CD14-positive monocyte (primary cell): ENCODE measurements around the gene SP6. TPM values are rescaled to one million over a fixed set of nuclear protein-coding genes. Genes with fewer than 3 reads are reported as not detected.

ENCODE experiments used
- DNase-seq, 3 donors: peaks; one replicate each; pipeline ENCODE4 v3.0.0-alpha.2; 2011 to 2022
- H2AFZ ChIP-seq: 2 replicates; pipeline ENCODE4 v1.6.0; 2012; ENCODE audit warnings: mild to moderate bottlenecking, low read depth, low read length, inconsistent platforms; ENCODE audit not compliant: insufficient read depth, poor library complexity, severe bottlenecking
- H3K27ac ChIP-seq, 2 donors: 1 replicate in 1 of 2; 2 replicates in 1 of 2; pipeline ENCODE4 v1.5.1; 2012 to 2013; ENCODE audit warnings: low read length in 2 of 2, control low read depth in 1 of 2, inconsistent platforms in 1 of 2, low read depth in 1 of 2, mild to moderate bottlenecking in 1 of 2
- H3K27me3 ChIP-seq, 2 donors: one replicate each; pipeline versions ENCODE4 v1.6.0 to v1.6.1; 2011 to 2013; ENCODE audit warnings: low read length in 2 of 2; ENCODE audit not compliant: control insufficient read depth in 2 of 2, insufficient read depth in 2 of 2
- H3K36me3 ChIP-seq, 2 donors: replicated peaks in 1 of 2; 1 replicate in 1 of 2; 2 replicates in 1 of 2; pipeline versions ENCODE4 v1.5.1 to v1.6.1; 2012 to 2013; ENCODE audit warnings: low read length in 2 of 2, control low read depth in 1 of 2, inconsistent platforms in 1 of 2, mild to moderate bottlenecking in 1 of 2; ENCODE audit not compliant: insufficient read depth in 2 of 2, control insufficient read depth in 1 of 2
- H3K4me1 ChIP-seq, 2 donors: 1 replicate in 1 of 2; 2 replicates in 1 of 2; pipeline versions ENCODE4 v1.5.1 to v1.6.1; 2012 to 2013; ENCODE audit warnings: low read length in 2 of 2, control low read depth in 1 of 2, inconsistent platforms in 1 of 2, mild to moderate bottlenecking in 1 of 2, moderate library complexity in 1 of 2; ENCODE audit not compliant: insufficient read depth in 2 of 2, control insufficient read depth in 1 of 2
- H3K4me2 ChIP-seq: replicated peaks from 2 replicates; pipeline ENCODE3; 2012; ENCODE audit warnings: low read length, moderate library complexity, mild to moderate bottlenecking; ENCODE audit not compliant: poor library complexity, severe bottlenecking; ENCODE audit errors: extremely low read depth
- H3K4me3 ChIP-seq, 3 experiments: fragments of 200-600 bp in 1 of 3; sonication (generic) in 1 of 3; replicated peaks in 1 of 3; 1 replicate in 2 of 3; 2 replicates in 1 of 3; pipeline ENCODE4 v1.5.1; 2011 to 2013; ENCODE audit warnings: low read length in 3 of 3, mild to moderate bottlenecking in 3 of 3, control low read depth in 2 of 3, low read depth in 2 of 3, inconsistent platforms in 1 of 3, moderate library complexity in 1 of 3
- H3K79me2 ChIP-seq: 2 replicates; pipeline ENCODE4 v1.6.0; 2012; ENCODE audit warnings: mild to moderate bottlenecking, control low read depth, inconsistent platforms, low read length, moderate library complexity; ENCODE audit not compliant: insufficient read depth
- H3K9ac ChIP-seq: 2 replicates; pipeline ENCODE4 v1.6.0; 2017; ENCODE audit warnings: low read length, mild to moderate bottlenecking; ENCODE audit not compliant: insufficient read depth, poor library complexity, severe bottlenecking
- H3K9me3 ChIP-seq, 2 donors: replicated peaks in 1 of 2; 1 replicate in 1 of 2; 2 replicates in 1 of 2; pipeline versions ENCODE4 v1.5.1 to v1.6.1; 2012 to 2013; ENCODE audit warnings: low read length in 2 of 2, control low read depth in 1 of 2; ENCODE audit not compliant: control insufficient read depth in 1 of 2, insufficient read depth in 1 of 2
- H4K20me1 ChIP-seq: 2 replicates; pipeline ENCODE4 v1.6.0; 2012; ENCODE audit warnings: mild to moderate bottlenecking, low read length, control low read depth, moderate library complexity; ENCODE audit not compliant: insufficient read depth
- H3K27ac Mint-ChIP-seq, 7 donors: one replicate each; pipeline ENCODE4 v1.8.0; 2020; ENCODE audit warnings: mild to moderate bottlenecking in 7 of 7, mixed read lengths in 7 of 7, moderate library complexity in 6 of 7, inconsistent platforms in 2 of 7
- H3K27me3 Mint-ChIP-seq, 3 donors: one replicate each; pipeline ENCODE4 v1.8.0; 2021 to 2022; ENCODE audit warnings: low read depth in 3 of 3, mild to moderate bottlenecking in 3 of 3, mixed read lengths in 3 of 3, moderate library complexity in 3 of 3, inconsistent platforms in 1 of 3
- H3K36me3 Mint-ChIP-seq, 2 donors: one replicate each; pipeline ENCODE4 v1.8.0; 2020; ENCODE audit warnings: mixed read lengths in 2 of 2, inconsistent platforms in 1 of 2, mild to moderate bottlenecking in 1 of 2
- H3K4me1 Mint-ChIP-seq: one replicate; pipeline ENCODE4 v1.8.0; 2020; ENCODE audit warnings: mild to moderate bottlenecking, mixed read lengths
- H3K4me3 Mint-ChIP-seq, 2 donors: one replicate each; pipeline ENCODE4 v1.8.0; 2020; ENCODE audit warnings: mild to moderate bottlenecking in 2 of 2, mixed read lengths in 2 of 2, moderate library complexity in 1 of 2
- H3K9me3 Mint-ChIP-seq, 7 donors: one replicate each; pipeline ENCODE4 v1.8.0; 2020 to 2022; ENCODE audit warnings: mixed read lengths in 7 of 7, mild to moderate bottlenecking in 6 of 7, moderate library complexity in 6 of 7, inconsistent platforms in 2 of 7
- CTCF ChIP-seq: fragments of 200-600 bp; IDR thresholded peaks from one replicate; pipeline ENCODE4 v1.8.0; 2022; ENCODE audit warnings: antibody characterized with exemption, mild to moderate bottlenecking
- WGBS: methylation state at CpG from one replicate; pipeline ENCODE4 v1.1.5; 2013; ENCODE audit warnings: missing lambda C conversion rate; ENCODE audit not compliant: insufficient coverage; 5-methylcytosine and 5-hydroxymethylcytosine counted together
- intact Hi-C, 2 donors: fragments of 100-400 bp; cut with micrococcal nuclease; formaldehyde crosslinking; loops; one replicate each; pipeline versions ENCODE4 v1.15.0 to v1.15.1; 2023
- polyA plus RNA-seq, 3 donors: library from polyadenylated mRNA; depleted of rRNA in 1 of 3; unstranded in 2 of 3; stranded (reverse) in 1 of 3; fragments of 300-500 nt in 2 of 3; fragments of >200 nt in 1 of 3; fragmentation: Illumina TruSeq in 2 of 3; gene quantifications; 1 replicate in 2 of 3; 2 replicates in 1 of 3; pipeline ENCODE4 v1.2.3, GENCODE V29; 2012 to 2021

Gene SP6
- polyA plus RNA-seq, 3 donors: 0.06 TPM; not detected in 2

GRCh38 chr17:47841488-47842291 lies 9.3 kb downstream of the SP6 start:
- H3K9ac ChIP-seq: peak overlapping the region; percentile 74

More at GRCh38 chr17:47841488-47842291, 9.3 kb downstream of the SP6 start:
- H3K4me3 ChIP-seq: peak overlapping the region in 2 of 3 experiments; percentile 81 to 91
- DNase-seq: no peak
- peak overlapping the region; percentile 96 for H3K4me2 ChIP-seq
- Mint-ChIP-seq H3K27ac (peak overlapping the region in 1 of 7 donors; percentile 86), H3K36me3 (peaks cover 14 to 15% of the 10 kb centered on the region in 2 donors), H3K4me3 (peak overlapping the region; percentile 97 to 98), H3K4me1 (peaks cover 22% of the 10 kb centered on the region), H3K9me3 (peaks cover 0 to 2% (median 0%) of the 10 kb centered on the region in 7 donors), H3K27me3 (peaks cover 16 to 32% (median 16%) of the 10 kb centered on the region in 3 donors)
- peaks cover 3 to 19% of the 10 kb centered on the region in 2 donors for H3K36me3 ChIP-seq
- peaks cover 8 to 19% of the 10 kb centered on the region in 2 donors for H3K27me3 ChIP-seq
- H3K9me3 ChIP-seq: no peaks in the 10 kb centered on the region
- peak; percentile 58 for TF ChIP-seq CTCF
- peaks cover 8 to 13% of the 10 kb centered on the region in 2 donors for H3K4me1 ChIP-seq
- no peaks in the 10 kb centered on the region for H3K79me2 ChIP-seq
- peak overlapping the region; percentile 99 for H2AFZ ChIP-seq
- H3K27ac ChIP-seq: no peak overlapping the region
- WGBS: 64% methylated on average over 8 of the region's 16 CpGs
- intact Hi-C loops: loop anchor here in 1 of 2 donors (1.0 to 5.0 kb wide), 2 partner anchors 49 to 131 kb away; partner anchors contain the start of gene CDK5RAP3
- no peaks in the 10 kb centered on the region for H4K20me1 ChIP-seq
